ENCODE data around the gene POLA2.
"Not testable (repeated sequence)": the region's sequence is repeated elsewhere in the genome, so short reads cannot be mapped to it uniquely, and the experiment has no call there.

DNA sequence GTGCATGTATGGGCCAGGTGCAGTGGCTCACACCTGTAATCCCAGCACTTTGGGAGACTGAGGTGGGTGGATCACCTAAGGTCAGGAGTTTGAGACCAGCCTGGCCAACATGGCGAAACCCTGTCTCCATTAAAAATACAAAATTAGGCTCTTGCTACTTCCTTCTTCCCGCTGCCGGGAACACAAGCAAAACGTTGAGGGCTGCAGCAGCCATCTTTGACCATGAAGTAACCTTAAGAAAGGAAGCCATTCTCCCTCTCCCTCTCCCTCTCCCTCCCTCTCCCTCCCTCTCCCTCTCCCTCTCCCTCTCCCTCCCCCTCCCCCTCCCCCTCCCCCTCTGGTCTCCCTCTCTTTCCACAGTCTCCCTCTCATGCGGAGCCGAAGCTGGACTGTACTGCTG is 23.5 kb upstream of the POLA2 start:
- TF ChIP-seq POLR2AphosphoS5 (IDR thresholded peaks at IDR 0.05; ENCODE audit: borderline replicate concordance, low read depth, low read length); EZH2 (IDR thresholded peaks at IDR 0.05): not testable (repeated sequence)

Data from SK-N-MC (cell line).